GM21367 (cell line): ENCODE measurements around the gene LIG4.
A peak's percentile ranks its signal among the peaks of the same experiment; 100 is the strongest.

ENCODE experiments used
- ATAC-seq: cut with Tn5 transposase; IDR thresholded peaks from one replicate; pipeline ENCODE4 v1.9.1; 2021; ENCODE audit not compliant: unreplicated experiment

Gene LIG4

DNA sequence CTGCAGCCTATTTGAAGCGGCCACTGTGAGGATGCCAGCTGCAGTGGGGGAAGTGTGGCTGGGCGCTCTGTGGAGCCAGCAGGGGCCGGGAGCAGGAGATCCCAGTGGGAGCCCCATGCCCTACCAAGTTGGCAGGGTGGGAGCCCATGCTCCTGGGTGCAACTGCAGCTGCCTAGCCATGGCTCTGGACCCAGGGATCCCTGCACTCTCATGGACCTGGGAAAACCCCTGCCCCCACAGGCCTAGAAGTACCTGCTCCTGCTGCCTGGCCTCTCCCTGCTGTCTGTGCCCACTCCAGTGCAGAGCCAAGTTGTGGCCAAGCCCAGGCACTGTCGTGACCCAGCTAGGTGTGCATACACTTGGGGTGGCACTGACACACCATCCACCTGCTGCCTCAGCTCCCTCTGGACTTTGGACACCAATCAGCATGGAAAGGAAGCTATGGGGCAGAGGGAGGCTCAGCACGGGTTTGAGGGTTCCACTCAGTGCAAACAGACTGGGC, 20.9 kb downstream of the LIG4 start:
- no peak for ATAC-seq

DNA sequence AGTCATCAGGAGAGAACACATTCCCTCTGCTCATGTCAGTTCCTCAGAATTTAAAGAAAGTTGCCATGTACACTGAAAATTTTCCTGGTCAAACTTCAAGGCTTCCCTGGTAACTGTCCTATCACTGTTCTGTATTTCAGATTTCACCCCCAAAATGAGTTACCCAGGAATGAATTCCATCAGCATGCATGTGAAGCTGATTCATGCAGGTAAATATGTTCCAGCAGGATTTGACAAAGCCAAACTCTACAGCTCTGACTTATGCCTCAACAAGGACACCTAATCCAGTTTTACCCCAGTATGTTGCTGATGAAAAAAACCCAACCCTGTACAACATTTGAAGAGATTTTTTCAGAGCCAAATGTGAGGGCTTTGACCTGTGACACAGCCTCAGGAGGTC, 21.5 kb downstream of the LIG4 start:
- ATAC-seq = no peak

DNA sequence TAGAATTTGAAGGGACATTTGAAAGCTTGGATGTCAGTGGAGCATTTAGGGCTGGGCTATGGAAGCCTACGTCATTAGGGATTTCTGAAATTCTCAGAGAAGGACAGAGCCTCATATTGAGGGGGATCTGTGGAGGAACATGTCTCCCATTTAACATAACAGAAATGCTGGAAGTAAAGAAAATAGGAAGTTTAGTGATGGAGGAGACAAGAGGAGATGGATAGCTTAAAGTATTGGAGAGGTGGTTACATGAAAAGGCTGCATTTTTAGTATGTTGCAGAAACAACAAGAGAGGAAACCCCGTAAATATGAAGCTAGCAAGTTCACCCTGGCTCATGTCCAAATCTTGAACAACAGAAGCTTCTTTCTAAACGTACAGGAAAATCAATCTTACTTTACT, 24.4 kb downstream of the LIG4 start:
- no peak for ATAC-seq

DNA sequence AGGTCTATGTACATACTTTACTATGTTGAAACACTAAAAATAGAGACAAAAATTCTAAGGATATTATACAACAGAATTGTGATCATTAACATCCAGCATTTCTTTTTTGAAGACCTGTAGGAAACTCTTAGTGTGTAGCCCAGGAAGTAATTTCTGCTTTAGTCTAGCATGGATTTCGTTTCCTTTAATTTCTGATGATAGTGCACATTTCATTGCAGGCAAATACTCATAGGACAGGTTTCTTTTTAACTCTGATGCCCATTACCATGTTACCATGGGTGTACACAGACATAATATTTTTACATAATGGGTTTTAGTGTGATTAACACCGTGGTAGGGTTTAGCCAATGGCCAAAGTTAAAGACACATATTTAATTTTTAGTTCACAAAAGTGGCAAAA, 27.1 kb downstream of the LIG4 start:
- no peak for ATAC-seq

DNA sequence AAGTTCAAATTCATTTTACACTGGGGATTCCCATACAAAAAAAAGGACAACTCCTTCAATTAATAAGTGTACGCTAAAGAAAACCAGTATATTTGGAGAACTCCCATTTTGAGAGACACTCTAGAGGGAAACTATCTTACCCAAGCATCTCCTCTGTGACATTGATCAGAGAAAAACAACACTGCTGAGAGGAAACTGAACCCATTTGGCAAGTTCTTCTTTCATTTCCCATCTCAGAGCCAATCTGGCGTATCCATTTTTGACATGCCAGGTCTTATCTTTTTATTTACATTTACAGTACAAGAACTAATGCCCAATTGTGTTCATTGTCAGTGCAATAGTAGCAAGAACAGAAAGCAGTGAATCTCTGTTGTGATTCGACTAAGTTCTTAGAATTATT, 30.1 kb downstream of the LIG4 start:
- ATAC-seq = no peak

DNA sequence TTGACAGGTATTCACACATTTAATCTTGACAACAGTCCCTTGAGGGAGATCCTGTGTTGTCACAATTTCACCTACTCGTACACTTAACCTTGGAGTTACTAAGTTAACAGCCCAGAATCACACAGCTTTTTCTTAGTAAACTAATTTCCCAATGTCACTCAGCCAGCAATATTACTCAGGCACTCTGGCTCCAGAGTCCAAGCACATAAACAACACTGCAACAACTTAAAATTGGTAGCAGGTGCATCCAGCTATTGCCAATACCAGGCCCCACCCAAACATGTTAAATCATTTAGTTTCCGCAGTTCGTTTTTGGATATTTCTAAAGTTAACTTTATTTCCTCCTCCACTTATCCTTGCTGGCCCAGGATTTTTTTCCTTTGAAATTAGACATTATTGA, 32.7 kb downstream of the LIG4 start:
- no peak for ATAC-seq

DNA sequence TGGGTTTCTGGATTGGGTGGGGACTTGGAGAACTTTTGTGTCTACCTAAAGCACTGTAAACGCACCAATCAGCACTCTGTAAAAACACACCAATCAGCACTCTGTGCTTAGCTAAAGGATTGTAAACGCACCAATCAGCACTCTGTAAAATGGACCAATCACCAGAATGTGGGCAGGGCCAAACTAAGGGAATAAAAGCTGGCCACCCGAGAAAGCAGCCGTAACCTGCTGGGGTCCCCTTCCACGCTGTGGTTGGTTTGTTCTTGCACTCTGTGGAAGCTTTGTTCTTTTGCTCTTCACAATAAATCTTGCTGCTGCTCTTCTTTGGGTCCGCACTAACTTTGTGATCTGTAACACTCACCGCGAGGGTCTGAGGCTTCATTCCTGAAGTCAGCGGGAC, 37.3 kb downstream of the LIG4 start:
- no peak for ATAC-seq

DNA sequence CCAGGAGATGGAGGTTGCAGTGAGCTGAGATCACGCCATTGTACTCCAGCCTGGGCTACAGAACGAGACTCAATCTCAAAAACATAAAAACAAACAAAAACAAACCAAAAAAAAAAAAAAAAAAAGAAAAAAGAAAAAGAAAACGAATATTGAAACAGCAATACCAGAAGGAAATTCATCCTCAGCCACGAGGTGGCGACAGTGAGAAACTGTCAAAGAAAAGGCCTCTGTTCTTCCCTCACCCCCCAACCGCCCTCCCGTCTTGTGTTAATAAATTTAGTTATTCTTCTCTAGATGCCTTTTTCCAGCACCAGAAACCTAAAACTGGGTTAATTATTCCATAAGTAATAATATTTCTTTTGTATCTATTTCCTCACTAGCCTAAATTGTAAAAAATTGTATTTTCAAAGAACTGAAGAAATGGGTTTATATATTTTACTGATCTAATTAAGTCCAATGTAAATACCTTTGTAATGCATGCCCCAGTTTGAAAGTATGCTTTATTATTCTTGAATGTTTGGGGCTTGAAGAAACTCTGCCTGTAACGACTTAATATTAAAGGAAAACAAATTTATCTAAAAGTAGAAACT, 38.6 kb downstream of the LIG4 start:
- ATAC-seq = peak; percentile 68

DNA sequence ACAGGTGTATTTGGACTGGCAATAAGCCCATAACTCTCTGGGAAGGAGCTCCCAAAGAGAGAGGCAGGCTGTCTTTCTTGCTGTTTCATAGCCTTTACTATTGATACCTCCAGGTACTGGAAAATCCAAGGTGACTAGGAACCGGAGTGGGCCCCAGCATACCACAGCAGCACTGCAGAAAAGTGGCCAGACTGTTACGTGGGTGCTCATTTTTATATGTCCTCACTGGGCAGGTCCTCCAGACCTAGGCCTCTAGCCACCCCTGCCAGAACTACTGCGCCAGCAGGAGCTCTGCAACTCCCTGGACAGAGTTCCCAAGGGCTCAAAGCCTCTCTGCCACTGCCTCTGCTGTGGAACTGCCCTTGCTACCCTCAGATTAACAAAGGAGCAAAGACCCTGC, 46.4 kb downstream of the LIG4 start:
- no peak for ATAC-seq

DNA sequence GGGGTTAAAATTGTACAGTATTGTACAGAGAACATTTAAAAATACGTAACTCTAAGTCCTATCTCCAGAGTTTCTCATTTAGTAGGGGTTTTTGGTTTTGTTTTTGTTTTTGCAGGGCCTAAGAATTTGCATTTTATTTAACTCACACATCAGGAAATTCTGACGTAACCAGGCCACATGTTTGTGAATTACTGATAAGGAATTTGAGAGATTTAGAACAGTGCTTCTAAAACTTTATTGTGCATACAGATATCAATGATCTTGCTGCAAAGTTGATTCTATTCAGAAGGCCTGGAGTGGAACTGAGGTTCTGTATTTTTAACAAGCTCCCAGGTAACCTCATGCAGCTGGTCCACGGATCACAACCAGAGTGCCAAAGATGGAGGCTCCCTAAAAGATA, 49.3 kb downstream of the LIG4 start:
- no peak for ATAC-seq

DNA sequence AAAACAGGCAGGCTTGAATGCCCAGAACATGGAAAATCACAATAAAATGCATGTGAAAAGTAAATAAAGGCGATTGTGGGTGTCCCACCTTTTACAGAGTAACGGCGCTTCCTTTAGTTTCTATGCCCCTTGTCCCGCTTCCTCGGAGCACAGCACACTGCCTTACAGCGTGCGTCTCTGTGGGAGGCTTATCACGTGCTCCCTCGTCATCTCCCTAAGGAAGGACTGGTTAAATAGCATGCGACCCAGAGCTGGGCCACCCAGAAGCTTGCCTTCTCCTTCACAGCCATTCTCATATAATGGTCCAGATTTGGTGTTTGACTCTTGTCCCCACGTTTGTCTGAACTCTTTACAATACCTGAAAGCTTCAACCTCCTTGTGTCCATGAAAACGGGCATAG, 56.6 kb downstream of the LIG4 start:
- ATAC-seq = no peak
